Measurements from ENCODE around the gene GRM2.

DNA sequence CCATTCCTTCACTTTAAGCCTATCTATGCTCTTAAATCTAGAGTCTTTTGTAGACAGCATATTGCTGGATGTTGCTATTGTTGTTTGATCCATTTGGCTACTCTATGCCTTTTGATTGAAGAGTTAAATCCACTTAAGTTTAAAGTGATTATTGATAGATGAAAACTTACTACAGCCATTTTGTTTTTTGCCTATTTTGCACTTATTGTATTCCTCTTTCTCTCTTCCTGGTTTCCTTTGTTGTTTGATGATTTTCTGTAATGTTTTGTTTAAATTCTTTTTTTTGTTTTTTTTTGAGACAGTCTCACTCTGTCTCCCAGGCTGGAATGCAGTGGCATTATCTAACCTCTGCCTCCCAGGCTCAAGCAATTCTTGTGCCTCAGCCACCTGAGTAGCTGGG, 52.3 kb downstream of the GRM2 start:
- no peak for TF ChIP-seq POLR2A (IDR thresholded peaks at IDR 0.05; ENCODE audit: low read depth, low read length)
- no peak for TF ChIP-seq TAF1 (IDR thresholded peaks at IDR 0.05; ENCODE audit: borderline replicate concordance, low read depth, low read length)

Measured in GM12892 (cell line).